Adrenal gland (tissue), 12 donors: ENCODE measurements around the gene MSL2. TPM values are rescaled to one million over a fixed set of nuclear protein-coding genes. Genes with fewer than 3 reads are reported as not detected.

Experiments used
- DNase-seq, 7 donors: peaks; one replicate each; pipeline ENCODE4 v3.0.0-alpha.2; 2019 to 2020
- H3K27ac ChIP-seq, 5 donors: fragments of 200-600 bp; sonication (generic) in 4 of 5; 1 replicate in 3 of 5; 2 replicates in 2 of 5; pipeline versions ENCODE4 v1.5.1 to v1.8.0; 2016 to 2020; ENCODE audit warnings: mild to moderate bottlenecking in 1 of 5
- H3K27me3 ChIP-seq: fragments of 200-600 bp; 2 replicates; pipeline ENCODE4 v1.8.0; 2021
- H3K36me3 ChIP-seq, 2 donors: fragments of 200-600 bp; replicated peaks in 1 of 2; 1 replicate in 1 of 2; 2 replicates in 1 of 2; pipeline versions ENCODE4 v1.5.1 to v1.8.0; 2018 to 2022
- H3K4me1 ChIP-seq, 2 donors: fragments of 200-600 bp; replicated peaks in 1 of 2; 1 replicate in 1 of 2; 2 replicates in 1 of 2; pipeline versions ENCODE4 v1.5.1 to v1.8.0; 2018 to 2021
- H3K4me3 ChIP-seq, 4 donors: fragments of 200-600 bp; sonication (generic) in 3 of 4; one replicate each; pipeline ENCODE4 v1.5.1; 2016 to 2018
- H3K9me3 ChIP-seq, 3 donors: fragments of 200-600 bp; sonication (generic) in 1 of 3; replicated peaks in 1 of 3; 1 replicate in 2 of 3; 2 replicates in 1 of 3; pipeline versions ENCODE4 v1.5.1 to v1.8.0; 2016 to 2021
- POLR2A ChIP-seq, 2 donors: fragments of 450-650 bp; IDR thresholded peaks; one replicate each; pipeline ENCODE4 v1.6.1; 2017; ENCODE audit warnings: antibody characterized with exemption in 2 of 2, mild to moderate bottlenecking in 2 of 2, moderate library complexity in 1 of 2
- WGBS, 4 donors: extraction: QIAGEN DNeasy Blood & Tissue Kit in 2 of 4; methylation state at CpG; one replicate each; pipeline versions ENCODE4 v1.1.5 to v1.1.7; 2013 to 2017; 5-methylcytosine and 5-hydroxymethylcytosine counted together
- intact Hi-C, 2 donors: fragments of 100-400 bp; cut with DNase I; formaldehyde crosslinking; loops; one replicate each; pipeline versions ENCODE4 v1.14.1 to v1.15.0; 2022 to 2023
- polyA plus RNA-seq, 3 donors: library from polyadenylated mRNA; stranded (reverse); fragments of 200-250 nt in 2 of 3; fragments of 350-450 nt in 1 of 3; fragmentation: Illumina TruSeq in 1 of 3; extraction: RNeasy Lipid Tissue Mini Kit (QIAGEN cat#74804) in 1 of 3; gene quantifications; one replicate each; pipeline ENCODE4 v1.2.3, GENCODE V29; 2013 to 2014
- total RNA-seq, 9 donors: library from RNA; depleted of rRNA in 4 of 9; stranded (reverse); fragments of >200 nt in 4 of 9; fragments of 120-200 nt in 1 of 9; fragmentation: NEBNext Ultra II Directional in 1 of 9; extraction: Animal tissue kit (Norgen Biotek cat#: 25700) in 1 of 9; gene quantifications; one replicate each; pipeline versions ENCODE4 v1.1.0 to v1.2.4, GENCODE V29; 2013 to 2023
- TF ChIP-seq, protein P1 (sequence below), 6 experiments: fragments of 450-650 bp in 4 of 6; fragments of 200-600 bp in 2 of 6; sonication (generic) in 1 of 6; IDR thresholded peaks; 1 replicate in 5 of 6; 2 replicates in 1 of 6; pipeline versions ENCODE4 v1.5.1 to v1.8.0; 2016 to 2021; ENCODE audit warnings: antibody characterized with exemption in 6 of 6, mild to moderate bottlenecking in 2 of 6, moderate library complexity in 1 of 6
- donor health status: healthy with polysubstance abuse.
- donor health status: Bipolar disorder and iron deficiency.
- donor health status: DM: yes; HTN: yes; CAD: no.
- donor health status: DM: no; HTN: no; CAD: no.
- donor health status: DM: no; HTN: no; CAD: no.
- donor health status: DM: yes; HTN: yes; CAD: no.

Gene MSL2
- total and polyA plus RNA-seq, 12 donors: 4.0 to 36.0 (median 19.1) TPM

DNA sequence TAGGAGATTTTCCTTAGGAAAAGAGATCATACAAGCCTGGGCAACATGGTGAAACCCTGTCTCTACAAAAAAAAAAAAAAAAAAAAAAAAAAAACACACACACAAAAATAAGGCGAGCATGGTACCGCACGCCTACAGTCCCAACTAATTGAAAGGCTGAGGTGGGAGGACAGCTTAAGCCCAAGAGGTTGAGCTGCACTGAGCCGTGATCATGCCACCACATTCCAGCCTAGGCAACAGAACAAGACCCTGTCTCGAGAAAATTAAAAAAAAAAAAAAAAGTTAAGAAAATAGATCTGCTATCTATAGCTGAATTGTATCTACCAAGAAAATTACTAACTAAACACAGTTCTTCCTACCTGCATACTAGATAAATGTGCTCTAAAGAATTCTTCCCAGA lies 7.1 kb downstream of the MSL2 start:
- no peak overlapping the region for H3K4me3 ChIP-seq
- H3K27ac ChIP-seq: no peak overlapping the region
- intact Hi-C loops: no loop called here
- TF ChIP-seq, protein P1, sequence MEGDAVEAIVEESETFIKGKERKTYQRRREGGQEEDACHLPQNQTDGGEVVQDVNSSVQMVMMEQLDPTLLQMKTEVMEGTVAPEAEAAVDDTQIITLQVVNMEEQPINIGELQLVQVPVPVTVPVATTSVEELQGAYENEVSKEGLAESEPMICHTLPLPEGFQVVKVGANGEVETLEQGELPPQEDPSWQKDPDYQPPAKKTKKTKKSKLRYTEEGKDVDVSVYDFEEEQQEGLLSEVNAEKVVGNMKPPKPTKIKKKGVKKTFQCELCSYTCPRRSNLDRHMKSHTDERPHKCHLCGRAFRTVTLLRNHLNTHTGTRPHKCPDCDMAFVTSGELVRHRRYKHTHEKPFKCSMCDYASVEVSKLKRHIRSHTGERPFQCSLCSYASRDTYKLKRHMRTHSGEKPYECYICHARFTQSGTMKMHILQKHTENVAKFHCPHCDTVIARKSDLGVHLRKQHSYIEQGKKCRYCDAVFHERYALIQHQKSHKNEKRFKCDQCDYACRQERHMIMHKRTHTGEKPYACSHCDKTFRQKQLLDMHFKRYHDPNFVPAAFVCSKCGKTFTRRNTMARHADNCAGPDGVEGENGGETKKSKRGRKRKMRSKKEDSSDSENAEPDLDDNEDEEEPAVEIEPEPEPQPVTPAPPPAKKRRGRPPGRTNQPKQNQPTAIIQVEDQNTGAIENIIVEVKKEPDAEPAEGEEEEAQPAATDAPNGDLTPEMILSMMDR (IDR thresholded peaks at IDR 0.05): no peak
- TF ChIP-seq POLR2A (IDR thresholded peaks at IDR 0.05): no peak
- peaks cover 51 to 70% of the 10 kb centered on the region in 2 donors for H3K4me1 ChIP-seq
- no peak for DNase-seq
- no peaks in the 10 kb centered on the region for H3K27me3 ChIP-seq
- H3K9me3 ChIP-seq: no peaks in the 10 kb centered on the region
- WGBS, 4 donors: 85 to 90% (median 86%) methylated on average over 5 of the region's 5 CpGs
- no peaks in the 10 kb centered on the region for H3K36me3 ChIP-seq

DNA sequence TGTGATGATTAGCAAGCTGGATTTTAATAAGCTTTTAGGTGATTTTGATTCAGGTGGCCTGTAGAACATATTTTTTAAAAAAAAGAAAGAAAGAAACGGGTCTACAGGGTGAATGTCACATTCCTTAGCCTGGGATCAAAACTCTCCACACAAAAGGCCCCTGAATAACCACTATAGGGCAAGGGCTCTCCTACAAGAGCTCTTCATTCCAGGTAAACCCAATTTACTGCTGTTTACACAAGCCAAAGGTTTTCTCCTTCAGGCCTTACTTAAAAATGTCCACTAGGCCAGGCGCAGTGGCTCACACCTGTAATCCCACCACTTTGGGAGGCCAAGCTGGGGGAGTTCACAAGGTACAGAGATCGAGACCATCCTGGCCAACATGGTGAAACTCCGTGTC lies 8.3 kb downstream of the MSL2 start:
- Histone ChIP-seq H3K36me3 (no peaks in the 10 kb centered on the region), H3K9me3 (no peaks in the 10 kb centered on the region), H3K27me3 (no peaks in the 10 kb centered on the region), H3K27ac (no peak overlapping the region), H3K4me3 (no peak overlapping the region), H3K4me1 (peaks cover 51 to 80% of the 10 kb centered on the region in 2 donors)
- no peak for DNase-seq
- no peak for TF ChIP-seq POLR2A (IDR thresholded peaks at IDR 0.05)
- TF ChIP-seq, protein P1 (IDR thresholded peaks at IDR 0.05): no peak
- WGBS, 4 donors: 77 to 83% (median 81%) methylated on average over 4 of the region's 4 CpGs
- intact Hi-C loops: no loop called here

DNA sequence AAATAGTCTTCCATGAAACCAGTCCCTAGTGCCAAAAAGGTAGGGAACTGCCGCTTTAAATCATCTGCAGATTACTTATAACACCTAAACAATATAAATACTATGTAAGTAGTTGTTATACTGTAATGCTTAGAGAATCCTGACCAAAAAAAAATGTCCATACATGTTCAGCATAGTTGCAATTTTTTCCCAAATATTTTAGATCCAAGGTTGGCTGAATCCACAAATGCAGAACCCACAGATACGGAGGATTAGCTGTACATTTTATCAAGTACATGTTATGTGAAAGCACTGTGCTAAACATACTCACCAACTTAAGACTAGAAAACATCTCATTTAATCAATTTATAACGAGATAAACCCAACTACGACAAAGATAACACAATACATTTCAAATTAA lies 9.3 kb downstream of the MSL2 start:
- Histone ChIP-seq H3K4me3 (no peak overlapping the region), H3K27me3 (no peaks in the 10 kb centered on the region), H3K4me1 (peaks cover 41 to 80% of the 10 kb centered on the region in 2 donors), H3K27ac (no peak overlapping the region), H3K9me3 (no peaks in the 10 kb centered on the region), H3K36me3 (no peaks in the 10 kb centered on the region)
- intact Hi-C loops: no loop called here
- no peak for DNase-seq
- TF ChIP-seq, protein P1 (IDR thresholded peaks at IDR 0.05): no peak
- no peak for TF ChIP-seq POLR2A (IDR thresholded peaks at IDR 0.05)
- WGBS, 4 donors: 67 to 76% (median 73%) methylated on average over 4 of the region's 4 CpGs

DNA sequence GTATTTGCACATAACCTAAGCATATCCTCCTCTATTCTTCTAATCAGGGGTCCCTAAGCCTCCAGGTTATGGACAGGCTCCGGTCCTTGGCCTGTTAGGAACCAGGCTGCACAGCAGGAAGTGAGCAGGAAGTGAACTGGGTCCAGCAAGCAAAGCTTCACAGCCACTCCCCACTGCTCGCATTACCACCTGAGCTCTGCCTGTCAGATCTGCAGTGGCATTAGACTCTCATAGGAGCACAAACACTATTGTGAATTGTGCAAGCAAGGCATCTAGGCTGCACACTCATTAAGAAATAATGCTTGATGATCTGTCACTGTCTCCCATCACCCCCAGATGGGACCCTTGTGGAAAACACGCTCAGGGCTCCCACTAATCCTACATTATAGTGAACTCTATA lies 9.8 kb downstream of the MSL2 start:
- Histone ChIP-seq H3K9me3 (no peaks in the 10 kb centered on the region), H3K27ac (peak overlapping the region in 1 of 5 donors; percentile 6), H3K27me3 (no peaks in the 10 kb centered on the region), H3K36me3 (no peaks in the 10 kb centered on the region), H3K4me3 (no peak overlapping the region), H3K4me1 (peaks cover 36 to 80% of the 10 kb centered on the region in 2 donors)
- TF ChIP-seq POLR2A (IDR thresholded peaks at IDR 0.05): no peak
- TF ChIP-seq, protein P1 (IDR thresholded peaks at IDR 0.05): no peak
- 64 to 89% (median 71%) methylated on average over 3 of the region's 3 CpGs for WGBS, 4 donors
- no peak for DNase-seq
- intact Hi-C loops: no loop called here
